ENCODE measurements around the gene ZNF20.
"Not testable (repeated sequence)": the region's sequence is repeated elsewhere in the genome, so short reads cannot be mapped to it uniquely, and the experiment has no call there.

GRCh38 chr19:12083336-12083735 lies 56.8 kb downstream of the ZNF20 start:
- not testable (repeated sequence) for TF ChIP-seq CTCF, POLR2A, POLR2AphosphoS5, EP300 (IDR thresholded peaks at IDR 0.05)

Data from sigmoid colon (tissue), 4 donors.